Thyroid gland (tissue), 4 donors: Measurements from ENCODE around the gene ARHGAP24. TPM values are rescaled to one million over a fixed set of nuclear protein-coding genes. Genes with fewer than 3 reads are reported as not detected.

ENCODE experiments used
- DNase-seq, 2 donors: peaks; one replicate each; pipeline ENCODE4 v3.0.0-alpha.2; 2019
- H3K27ac ChIP-seq, 3 donors: fragments of 200-600 bp; sonication (generic); 1 replicate in 2 of 3; 2 replicates in 1 of 3; pipeline ENCODE4 v1.5.1; 2016 to 2019; ENCODE audit warnings: mild to moderate bottlenecking in 1 of 3, moderate library complexity in 1 of 3
- H3K27me3 ChIP-seq: fragments of 200-600 bp; sonication (generic); one replicate; pipeline ENCODE4 v1.5.1; 2019
- H3K36me3 ChIP-seq, 2 donors: fragments of 200-600 bp; sonication (generic); one replicate each; pipeline ENCODE4 v1.5.1; 2016 to 2019
- H3K4me1 ChIP-seq, 2 donors: fragments of 200-600 bp; sonication (generic); one replicate each; pipeline ENCODE4 v1.5.1; 2017 to 2019
- H3K4me3 ChIP-seq, 3 donors: fragments of 200-600 bp; sonication (generic); replicated peaks in 1 of 3; 1 replicate in 2 of 3; 2 replicates in 1 of 3; pipeline ENCODE4 v1.5.1; 2016; ENCODE audit warnings: mild to moderate bottlenecking in 1 of 3
- H3K9me3 ChIP-seq: fragments of 200-600 bp; sonication (generic); one replicate; pipeline ENCODE4 v1.5.1; 2017
- POLR2A ChIP-seq, 2 donors: fragments of 450-650 bp; IDR thresholded peaks; one replicate each; pipeline ENCODE4 v1.6.1; 2017; ENCODE audit warnings: antibody characterized with exemption in 2 of 2, mild to moderate bottlenecking in 2 of 2, moderate library complexity in 1 of 2
- WGBS, 2 donors: methylation state at CpG; one replicate each; pipeline ENCODE4 v1.1.5; 2017; 5-methylcytosine and 5-hydroxymethylcytosine counted together
- intact Hi-C: fragments of 100-400 bp; cut with DNase I; formaldehyde crosslinking; loops from one replicate; pipeline ENCODE4 v1.15.1; 2023
- total RNA-seq, 4 donors: library from RNA; depleted of rRNA; stranded (reverse); fragments of >200 nt; gene quantifications; one replicate each; pipeline ENCODE4 v1.2.3, GENCODE V29; 2016
- TF ChIP-seq, protein P1 (sequence below), 6 experiments: fragments of 200-600 bp in 3 of 6; fragments of 450-650 bp in 3 of 6; sonication (generic) in 3 of 6; IDR thresholded peaks; one replicate each; pipeline ENCODE4 v1.5.1; 2016 to 2019; ENCODE audit warnings: antibody characterized with exemption in 6 of 6, mild to moderate bottlenecking in 2 of 6, inconsistent platforms in 1 of 6, moderate library complexity in 1 of 6

The ARHGAP24 gene
- total RNA-seq, 4 donors from 2014 or later: 20.8 to 70.3 (median 52.4) TPM

DNA sequence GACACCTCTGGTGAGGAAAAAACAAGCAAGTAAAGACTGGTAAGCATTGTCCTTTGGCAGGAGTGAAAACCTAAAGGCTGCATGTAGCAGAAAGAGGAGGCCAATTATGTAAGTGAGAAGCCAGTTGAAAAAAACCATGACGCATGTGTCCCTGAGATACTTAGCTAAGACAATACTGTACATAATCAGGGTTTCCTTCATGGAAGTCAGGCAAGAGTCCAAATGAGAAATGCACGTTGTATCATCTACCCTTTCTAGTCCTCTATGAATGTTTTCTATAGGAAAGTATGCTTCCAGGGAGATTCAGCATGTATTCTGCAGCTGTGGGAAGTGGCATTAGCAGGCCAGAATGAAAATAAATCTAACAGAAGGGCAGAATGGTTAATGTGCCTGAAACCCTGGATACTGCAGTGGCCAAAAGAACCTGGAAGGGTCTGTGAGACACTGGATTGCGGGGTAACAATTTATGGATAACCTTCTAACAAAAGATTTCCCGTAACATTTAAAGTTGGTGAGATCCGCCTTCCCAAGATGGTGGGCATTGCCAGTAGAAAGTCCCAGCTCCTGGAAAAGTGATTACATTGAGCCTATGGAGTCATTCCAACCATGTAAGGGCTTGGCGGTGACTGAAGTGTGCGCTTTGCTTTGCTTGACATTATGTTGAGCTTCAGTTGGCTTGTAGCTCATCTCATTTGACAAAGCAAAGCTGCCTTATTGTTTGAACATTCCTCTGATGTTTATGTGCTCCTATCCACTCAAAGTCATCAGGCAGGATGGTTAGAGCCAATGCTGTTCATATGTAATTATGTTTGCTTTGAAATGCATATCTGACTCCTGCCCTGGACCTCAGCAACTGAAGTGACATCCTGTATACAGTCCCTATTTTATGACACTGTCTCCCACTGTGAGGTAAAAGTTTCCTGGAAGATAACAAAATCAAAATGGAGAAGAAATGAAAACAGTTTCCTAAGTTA is 200.4 kb downstream of the ARHGAP24 start:
- 90 to 94% methylated on average over 7 of the region's 7 CpGs for WGBS, 2 donors
- H3K9me3 ChIP-seq: no peaks in the 10 kb centered on the region
- no peak overlapping the region for H3K27ac ChIP-seq
- no peaks in the 10 kb centered on the region for H3K4me1 ChIP-seq
- no peak for TF ChIP-seq POLR2A (IDR thresholded peaks at IDR 0.05)
- TF ChIP-seq, protein P1, sequence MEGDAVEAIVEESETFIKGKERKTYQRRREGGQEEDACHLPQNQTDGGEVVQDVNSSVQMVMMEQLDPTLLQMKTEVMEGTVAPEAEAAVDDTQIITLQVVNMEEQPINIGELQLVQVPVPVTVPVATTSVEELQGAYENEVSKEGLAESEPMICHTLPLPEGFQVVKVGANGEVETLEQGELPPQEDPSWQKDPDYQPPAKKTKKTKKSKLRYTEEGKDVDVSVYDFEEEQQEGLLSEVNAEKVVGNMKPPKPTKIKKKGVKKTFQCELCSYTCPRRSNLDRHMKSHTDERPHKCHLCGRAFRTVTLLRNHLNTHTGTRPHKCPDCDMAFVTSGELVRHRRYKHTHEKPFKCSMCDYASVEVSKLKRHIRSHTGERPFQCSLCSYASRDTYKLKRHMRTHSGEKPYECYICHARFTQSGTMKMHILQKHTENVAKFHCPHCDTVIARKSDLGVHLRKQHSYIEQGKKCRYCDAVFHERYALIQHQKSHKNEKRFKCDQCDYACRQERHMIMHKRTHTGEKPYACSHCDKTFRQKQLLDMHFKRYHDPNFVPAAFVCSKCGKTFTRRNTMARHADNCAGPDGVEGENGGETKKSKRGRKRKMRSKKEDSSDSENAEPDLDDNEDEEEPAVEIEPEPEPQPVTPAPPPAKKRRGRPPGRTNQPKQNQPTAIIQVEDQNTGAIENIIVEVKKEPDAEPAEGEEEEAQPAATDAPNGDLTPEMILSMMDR (IDR thresholded peaks at IDR 0.05): no peak
- H3K36me3 ChIP-seq: no peaks in the 10 kb centered on the region
- intact Hi-C loops: no loop called here
- DNase-seq: no peak
- no peak overlapping the region for H3K4me3 ChIP-seq
- H3K27me3 ChIP-seq: no peaks in the 10 kb centered on the region

DNA sequence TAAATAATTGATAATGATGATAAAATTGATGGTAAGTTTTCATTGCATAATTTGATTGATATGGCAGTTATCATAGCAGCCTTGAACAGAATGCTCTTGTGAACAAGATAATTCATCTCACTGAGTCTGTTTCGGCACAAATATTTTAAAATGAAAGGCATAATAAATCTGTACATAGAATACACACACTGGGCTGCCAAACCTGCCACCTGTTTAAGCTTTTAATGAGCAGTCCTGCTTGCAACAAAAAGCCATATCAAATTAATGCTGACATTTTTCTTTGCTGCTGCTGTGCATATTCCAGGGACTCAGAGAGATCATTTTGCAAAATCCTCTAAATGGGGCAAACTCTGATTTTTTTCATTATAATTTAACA is 201.1 kb downstream of the ARHGAP24 start:
- WGBS, 2 donors: 94 to 98% methylated on average over 1 of the region's 1 CpG
- DNase-seq: no peak
- no peaks in the 10 kb centered on the region for H3K9me3 ChIP-seq
- TF ChIP-seq POLR2A (IDR thresholded peaks at IDR 0.05): no peak
- TF ChIP-seq, protein P1 (IDR thresholded peaks at IDR 0.05): no peak
- H3K4me3 ChIP-seq: no peak overlapping the region
- intact Hi-C loops: no loop called here
- no peaks in the 10 kb centered on the region for H3K27me3 ChIP-seq
- no peaks in the 10 kb centered on the region for H3K4me1 ChIP-seq
- H3K27ac ChIP-seq: no peak overlapping the region
- no peaks in the 10 kb centered on the region for H3K36me3 ChIP-seq

DNA sequence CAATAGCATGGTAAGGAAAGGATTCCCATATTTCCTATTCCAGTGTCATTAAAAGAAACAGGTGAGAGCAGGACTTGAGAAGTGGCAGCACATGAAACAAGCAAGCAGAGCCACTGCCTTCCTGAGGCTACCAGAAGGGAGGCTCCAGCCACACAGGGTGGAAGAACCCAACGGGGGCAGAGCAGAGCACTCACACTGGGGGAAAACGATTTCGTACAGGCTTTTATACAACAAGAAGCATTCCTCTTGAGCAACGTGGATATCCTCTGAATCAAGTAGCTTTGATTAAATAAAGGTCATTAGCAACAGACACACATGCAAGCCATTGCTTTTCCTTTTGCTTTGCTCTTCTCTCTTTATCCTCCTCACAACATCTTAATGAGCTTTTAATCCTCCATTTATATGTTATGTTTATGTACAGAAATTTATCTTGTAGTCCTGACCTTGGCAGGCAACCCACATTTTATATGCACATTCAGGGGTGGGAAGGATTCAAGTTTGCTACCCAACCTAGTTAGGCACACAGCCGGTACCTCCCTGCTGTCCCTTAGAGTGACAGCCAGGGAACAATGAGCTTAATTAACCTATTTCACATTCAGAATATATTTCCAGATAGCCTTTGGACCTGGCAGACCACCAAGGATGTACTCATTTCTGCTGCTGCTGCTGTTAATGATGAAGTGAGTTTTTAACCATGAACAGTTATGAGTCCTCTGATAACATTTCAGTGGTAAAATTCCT is 202.1 kb downstream of the ARHGAP24 start:
- WGBS, 2 donors: 56 to 58% methylated on average over 5 of the region's 5 CpGs
- intact Hi-C loops: no loop called here
- no peak for TF ChIP-seq POLR2A (IDR thresholded peaks at IDR 0.05)
- TF ChIP-seq, protein P1 (IDR thresholded peaks at IDR 0.05): no peak
- no peaks in the 10 kb centered on the region for H3K36me3 ChIP-seq
- no peaks in the 10 kb centered on the region for H3K9me3 ChIP-seq
- no peaks in the 10 kb centered on the region for H3K27me3 ChIP-seq
- no peak overlapping the region for H3K27ac ChIP-seq
- no peaks in the 10 kb centered on the region for H3K4me1 ChIP-seq
- DNase-seq: no peak
- H3K4me3 ChIP-seq: no peak overlapping the region

DNA sequence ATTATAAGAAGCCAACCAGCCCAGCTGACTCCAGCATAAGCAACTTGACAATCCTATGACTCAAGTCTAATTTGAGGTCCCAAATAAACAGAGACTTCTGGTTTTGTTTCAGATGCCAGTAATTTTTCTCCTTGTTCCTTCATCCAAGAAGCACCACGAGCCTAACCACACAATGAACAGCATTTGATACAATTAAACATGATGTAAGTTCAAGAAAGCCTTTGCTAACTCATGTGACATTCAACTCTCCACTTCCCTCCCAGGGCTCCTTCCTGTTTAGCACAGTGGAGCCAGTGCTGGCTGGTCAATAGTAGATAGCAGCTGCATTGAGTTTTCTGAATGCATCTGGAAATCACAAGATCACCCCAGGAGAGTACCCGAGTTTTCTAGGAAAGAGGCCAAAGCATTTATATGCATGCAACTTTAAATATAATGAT is 206.3 kb downstream of the ARHGAP24 start:
- intact Hi-C loops: no loop called here
- Histone ChIP-seq H3K27ac (no peak overlapping the region), H3K4me3 (no peak overlapping the region), H3K36me3 (no peaks in the 10 kb centered on the region), H3K4me1 (no peaks in the 10 kb centered on the region), H3K27me3 (no peaks in the 10 kb centered on the region), H3K9me3 (no peaks in the 10 kb centered on the region)
- DNase-seq: peak in 1 of 2 donors; percentile 1
- 37 to 57% methylated on average over 2 of the region's 2 CpGs for WGBS, 2 donors
- TF ChIP-seq, protein P1 (IDR thresholded peaks at IDR 0.05): no peak
- TF ChIP-seq POLR2A (IDR thresholded peaks at IDR 0.05): no peak
